GM19372 (cell line): ENCODE results near the gene RNASE8.
"Not testable (repeated sequence)": the region's sequence is repeated elsewhere in the genome, so short reads cannot be mapped to it uniquely, and the experiment has no call there.

Source experiments
- ATAC-seq: cut with Tn5 transposase; IDR thresholded peaks from one replicate; pipeline ENCODE4 v1.9.1; 2021; ENCODE audit warnings: mild to moderate bottlenecking, low read depth, moderate library complexity; ENCODE audit not compliant: unreplicated experiment

The RNASE8 gene

GRCh38 chr14:21057803-21058675, at the start of gene RNASE8:
Gene RNASE8, plus strand, starts transcription at chr14:21057822. Its CDS starts 71 bp downstream, at chr14:21057893.
- ATAC-seq: no peak

DNA sequence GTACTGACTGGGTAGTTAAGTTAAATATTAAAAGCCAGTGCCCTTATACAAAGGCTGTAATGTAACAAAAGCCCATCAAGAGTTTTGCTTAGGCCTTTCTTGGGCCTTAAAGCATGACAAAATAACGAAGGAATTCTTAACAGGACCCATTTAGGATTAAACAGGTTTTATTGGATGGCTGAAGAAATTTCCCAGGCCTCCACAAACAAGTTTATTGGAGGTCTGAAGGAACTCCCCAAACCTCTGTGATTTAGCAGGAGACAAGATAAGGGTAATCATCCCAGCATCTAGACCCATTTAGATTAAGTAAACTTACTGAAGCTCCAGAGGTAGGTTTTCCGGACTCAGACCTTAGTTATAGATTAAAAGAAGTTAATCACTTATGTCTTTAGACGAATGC, 47.9 kb upstream of the RNASE8 start:
- not testable (repeated sequence) for ATAC-seq

DNA sequence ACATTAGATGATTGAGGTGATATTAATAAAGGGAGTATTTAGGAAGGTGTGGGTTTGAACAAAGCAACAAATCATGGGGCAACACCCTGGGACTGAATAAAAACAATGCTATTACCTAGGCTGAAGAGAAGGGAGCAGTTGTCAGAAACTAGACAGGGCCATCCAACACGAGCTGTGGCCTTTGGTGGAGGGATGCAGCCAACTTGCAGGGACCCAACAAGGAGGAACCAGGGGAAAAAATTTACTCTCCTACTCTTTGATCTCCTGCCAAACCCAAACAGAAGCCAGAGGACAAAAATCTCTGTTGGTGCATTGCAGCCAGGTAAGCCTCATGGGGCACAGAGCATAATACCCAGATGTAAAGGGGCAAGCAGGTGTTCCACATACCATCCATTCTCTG, 46.5 kb upstream of the RNASE8 start:
- ATAC-seq: no peak

DNA sequence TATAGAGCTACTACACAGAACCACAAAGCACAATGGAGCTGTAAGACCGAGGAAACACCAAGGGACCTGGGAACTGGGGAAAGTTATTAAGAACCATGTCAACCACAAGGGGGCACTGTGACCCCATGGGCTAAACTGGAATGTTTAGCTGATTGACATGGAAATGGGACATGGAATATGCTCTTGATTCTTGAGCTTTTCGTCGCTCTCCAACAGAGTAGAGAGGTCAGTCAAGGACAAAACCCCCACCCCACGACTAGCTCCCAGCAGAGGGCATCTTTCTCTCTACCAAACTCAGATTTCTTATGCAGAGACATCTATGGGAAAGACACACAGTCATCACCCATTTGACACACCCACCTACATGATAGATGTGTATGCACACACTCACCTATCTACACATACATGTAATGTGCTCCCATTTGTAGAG, 42.8 kb upstream of the RNASE8 start:
- ATAC-seq: no peak

DNA sequence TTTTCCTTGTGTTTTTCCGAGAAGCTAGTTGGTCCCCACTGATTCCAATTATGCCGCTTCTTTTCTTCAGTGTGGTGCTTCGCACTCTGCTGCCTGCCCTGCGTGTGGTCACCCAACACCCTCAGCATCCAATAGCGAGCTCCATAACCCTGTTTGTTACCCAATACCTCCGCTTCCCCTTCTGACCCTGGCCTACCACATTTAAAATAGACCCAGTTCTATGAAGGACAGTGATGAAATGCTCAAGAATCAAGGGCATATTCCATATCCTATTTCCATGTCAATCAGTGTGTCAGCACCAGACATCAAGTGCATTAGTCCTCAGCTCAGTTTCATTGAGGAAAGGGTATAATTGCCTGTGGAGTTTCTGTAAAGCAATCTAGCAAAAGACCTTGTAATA, 42.3 kb upstream of the RNASE8 start:
- no peak for ATAC-seq

- no peak for ATAC-seq
Observed at GRCh38 chr14:21016413-21017190, 41.0 kb upstream of the RNASE8 start.

GRCh38 chr14:21017528-21018245, 39.9 kb upstream of the RNASE8 start:
- no peak for ATAC-seq

GRCh38 chr14:21018286-21018685, 39.3 kb upstream of the RNASE8 start:
- no peak for ATAC-seq

DNA sequence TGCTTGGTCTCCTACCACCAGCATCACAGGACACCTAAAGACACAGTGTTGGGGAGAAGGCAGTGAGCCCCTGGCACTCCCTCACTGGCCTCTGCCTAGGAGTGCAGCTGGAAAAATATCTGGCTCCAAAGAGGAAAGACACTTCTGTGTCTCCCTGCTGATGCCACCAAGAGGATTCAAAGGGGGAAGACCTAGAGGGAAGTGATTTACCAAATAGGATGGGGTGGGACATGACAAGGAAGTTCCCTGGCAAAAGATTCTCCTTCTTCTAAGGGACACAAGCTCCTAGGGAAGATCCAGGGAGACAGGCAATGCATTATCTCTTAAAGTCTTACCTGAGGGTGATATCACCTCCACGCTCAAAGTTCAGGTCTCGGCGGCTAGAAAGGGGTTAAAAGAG, 38.8 kb upstream of the RNASE8 start:
- ATAC-seq: no peak

DNA sequence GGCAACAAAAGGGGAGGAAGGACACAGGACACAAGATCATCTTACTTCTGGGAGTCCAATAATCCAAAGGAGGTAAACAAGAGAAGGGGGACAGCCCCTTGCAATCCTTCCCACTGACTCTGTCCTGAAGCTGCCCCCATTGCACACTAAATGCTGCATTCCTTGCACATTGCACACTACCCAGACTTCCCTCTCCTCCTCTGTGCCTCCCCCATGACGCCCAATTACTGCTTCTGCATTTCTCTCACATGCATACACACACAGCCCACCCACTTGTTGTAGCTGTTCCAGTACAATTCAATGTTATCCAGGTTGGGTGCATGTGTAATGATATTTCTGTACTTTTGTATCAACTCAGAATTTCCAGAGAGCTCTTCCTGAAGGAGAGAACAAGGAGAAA, 38.3 kb upstream of the RNASE8 start:
- ATAC-seq: no peak

DNA sequence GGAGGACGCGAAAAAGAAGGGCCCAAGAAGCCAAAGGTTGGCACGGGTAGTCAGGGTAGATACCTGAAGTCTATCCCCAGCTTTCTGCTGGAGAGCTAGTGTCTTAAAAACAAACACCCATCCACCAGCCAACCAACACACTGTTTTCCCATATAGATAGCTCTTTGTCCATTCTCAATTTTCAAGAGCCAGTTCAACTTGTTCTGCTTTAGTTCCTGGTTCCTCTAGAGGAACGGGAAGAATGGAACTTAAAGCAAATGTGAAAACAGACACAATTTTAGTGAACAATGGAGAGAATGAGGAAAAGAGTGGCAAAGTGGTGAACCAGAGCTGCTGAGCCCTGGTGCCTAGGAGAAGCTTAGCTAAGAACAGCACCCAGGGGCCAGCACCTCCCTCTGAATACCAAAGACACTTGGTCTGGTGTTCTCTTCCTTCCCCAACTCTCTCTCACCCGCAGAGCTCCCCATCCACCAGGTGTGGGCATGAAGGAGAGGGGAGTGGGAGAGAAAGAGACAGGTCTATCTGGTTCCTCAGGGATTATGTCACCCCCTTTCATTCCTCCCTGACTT, 36.6 kb upstream of the RNASE8 start:
- no peak for ATAC-seq

DNA sequence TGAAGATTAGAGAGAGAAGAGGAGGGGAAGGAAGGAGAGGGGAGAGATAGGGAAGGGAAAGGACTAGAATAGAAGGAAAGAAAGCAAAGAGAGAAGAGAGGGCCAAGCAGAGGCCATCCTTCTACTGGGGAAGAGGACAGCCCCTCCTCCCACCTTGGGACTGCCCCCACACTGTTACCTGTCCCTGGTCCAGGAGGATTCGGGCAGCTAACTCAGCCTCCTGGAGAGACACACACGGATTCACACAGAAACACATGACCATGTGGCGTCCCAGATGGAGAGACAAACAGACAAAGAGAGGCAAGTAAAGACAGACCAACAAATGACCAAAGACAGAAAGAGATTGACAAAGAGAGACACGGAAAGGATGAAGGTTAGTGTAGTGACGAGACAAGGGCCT, 34.9 kb upstream of the RNASE8 start:
- ATAC-seq: no peak

- no peak for ATAC-seq
Observed at GRCh38 chr14:21023174-21023573, 34.4 kb upstream of the RNASE8 start.

DNA sequence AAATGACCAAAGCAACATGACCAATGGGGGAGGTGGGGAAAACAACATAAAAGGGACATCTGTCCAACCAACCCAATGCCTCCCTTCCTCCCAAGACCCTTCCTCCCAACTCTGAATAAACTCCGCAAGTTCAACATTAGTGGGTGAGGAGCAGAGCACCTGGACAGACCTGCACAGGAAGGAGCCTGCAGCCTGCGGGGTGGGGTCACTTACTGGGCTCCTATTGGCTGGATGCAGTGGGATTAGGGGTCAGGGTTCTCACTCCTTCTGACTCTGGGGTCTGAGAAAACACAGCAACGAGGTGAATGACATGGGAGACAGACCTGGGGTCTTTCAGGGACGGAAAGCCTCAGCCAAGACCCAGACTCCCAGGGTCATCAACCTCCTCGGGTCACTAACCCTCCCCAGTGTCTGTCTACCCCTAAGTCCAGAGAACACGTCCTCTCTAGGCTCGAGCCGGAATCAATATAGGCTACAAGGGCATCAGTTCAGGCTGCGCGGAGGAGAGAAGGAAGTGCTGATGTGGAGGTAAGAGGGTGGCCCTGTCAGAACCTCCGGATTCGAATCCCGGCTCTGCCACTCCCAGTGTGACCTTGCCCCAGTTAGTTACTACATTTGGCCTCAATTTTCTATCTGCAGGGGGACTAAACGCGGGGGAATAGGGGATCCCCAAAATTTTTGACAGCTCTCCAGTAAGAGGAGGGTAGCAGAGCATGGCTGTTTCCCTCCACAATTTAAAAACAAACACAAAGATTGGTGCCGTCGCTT, 33.6 kb upstream of the RNASE8 start:
- ATAC-seq: no peak

GRCh38 chr14:21024585-21025370, 32.8 kb upstream of the RNASE8 start, which contains the start of gene NDRG2:
Gene NDRG2, minus strand, starts transcription at chr14:21025061. Its CDS starts 1,746 bp downstream, at chr14:21023315.
- no peak for ATAC-seq

- no peak for ATAC-seq
Observed at GRCh38 chr14:21025371-21026273, 32.0 kb upstream of the RNASE8 start.

GRCh38 chr14:21026274-21026987, 31.2 kb upstream of the RNASE8 start:
- no peak for ATAC-seq

GRCh38 chr14:21026988-21027315, 30.7 kb upstream of the RNASE8 start:
- ATAC-seq: no peak
